GM23248 (cell line): ENCODE data around the gene BEND3. TPM values are rescaled to one million over a fixed set of nuclear protein-coding genes. Genes with fewer than 3 reads are reported as not detected.

ENCODE experiments used
- DNase-seq: peaks from one replicate; pipeline ENCODE4 v3.0.0-alpha.2; 2015
- H2AFZ ChIP-seq: fragments of 200-600 bp; sonication (generic); 2 replicates; pipeline ENCODE4 v1.6.1; 2016; ENCODE audit warnings: antibody characterized with exemption
- H3F3A ChIP-seq: fragments of 200-600 bp; sonication (generic); 2 replicates; pipeline ENCODE4 v1.6.1; 2016; ENCODE audit warnings: mild to moderate bottlenecking, antibody characterized with exemption, mixed run types; ENCODE audit not compliant: insufficient read depth
- H3K27ac ChIP-seq: fragments of 200-600 bp; sonication (generic); 2 replicates; pipeline ENCODE4 v1.5.1; 2016; ENCODE audit warnings: mild to moderate bottlenecking
- H3K27me3 ChIP-seq: fragments of 200-600 bp; sonication (generic); replicated peaks from 2 replicates; pipeline ENCODE4 v1.6.1; 2016; ENCODE audit warnings: mild to moderate bottlenecking; ENCODE audit not compliant: insufficient read depth
- H3K36me3 ChIP-seq: fragments of 200-600 bp; sonication (generic); 2 replicates; pipeline ENCODE4 v1.6.1; 2016; ENCODE audit warnings: low read depth, mild to moderate bottlenecking
- H3K4me1 ChIP-seq: fragments of 200-600 bp; sonication (generic); 2 replicates; pipeline ENCODE4 v1.6.1; 2016; ENCODE audit warnings: mild to moderate bottlenecking; ENCODE audit not compliant: insufficient read depth
- H3K4me2 ChIP-seq: fragments of 200-600 bp; sonication (generic); one replicate; pipeline ENCODE4 v1.6.1; 2016; ENCODE audit warnings: mild to moderate bottlenecking; ENCODE audit not compliant: unreplicated experiment
- H3K4me3 ChIP-seq: fragments of 200-600 bp; sonication (generic); 2 replicates; pipeline ENCODE4 v1.5.1; 2016; ENCODE audit warnings: mild to moderate bottlenecking
- H3K79me2 ChIP-seq: fragments of 200-600 bp; sonication (generic); 2 replicates; pipeline ENCODE4 v1.6.1; 2016; ENCODE audit warnings: mild to moderate bottlenecking; ENCODE audit not compliant: insufficient read depth
- H3K9ac ChIP-seq: fragments of 200-600 bp; sonication (generic); 2 replicates; pipeline ENCODE4 v1.6.1; 2016; ENCODE audit warnings: mild to moderate bottlenecking
- H3K9me2 ChIP-seq: fragments of 200-600 bp; sonication (generic); 2 replicates; pipeline ENCODE4 v1.6.1; 2016; ENCODE audit warnings: mixed run types, mild to moderate bottlenecking, moderate library complexity; ENCODE audit not compliant: insufficient read depth
- H3K9me3 ChIP-seq: fragments of 200-600 bp; sonication (generic); one replicate; pipeline ENCODE4 v1.6.1; 2017; ENCODE audit warnings: low read depth
- H4K20me1 ChIP-seq: fragments of 200-600 bp; sonication (generic); 2 replicates; pipeline ENCODE4 v1.6.0; 2016; ENCODE audit not compliant: insufficient read depth
- EZH2 ChIP-seq: fragments of 200-600 bp; sonication (generic); IDR thresholded peaks from 2 replicates; pipeline ENCODE4 v1.6.1; 2018; ENCODE audit warnings: antibody characterized with exemption, mild to moderate bottlenecking; ENCODE audit not compliant: insufficient read depth, poor library complexity, severe bottlenecking
- EZH2phosphoT487 ChIP-seq: fragments of 200-600 bp; sonication (generic); IDR thresholded peaks from 2 replicates; pipeline ENCODE4 v1.6.1; 2018; ENCODE audit warnings: antibody characterized with exemption, moderate library complexity, mild to moderate bottlenecking, low read depth; ENCODE audit not compliant: insufficient read depth
- WGBS, 2 experiments: methylation state at CpG; one replicate each; pipeline ENCODE4 v1.1.6; 2015 to 2017; ENCODE audit warnings: low lambda C conversion rate in 2 of 2, low coverage in 1 of 2; ENCODE audit errors: missing lambda C conversion rate in 2 of 2; 5-methylcytosine and 5-hydroxymethylcytosine counted together
- in situ Hi-C: fragments of 300-500 bp; cut with MboI; formaldehyde crosslinking; loops from 2 replicates; pipeline ENCODE4 v1.15.0; 2020
- polyA plus RNA-seq: library from polyadenylated mRNA; unstranded; fragments of >200 nt; fragmentation: Nextera tagmentation; extraction: Ambion mirVana; gene quantifications from 2 replicates; pipeline ENCODE4 v1.2.1, GENCODE V29; 2016
- total RNA-seq: library from RNA; depleted of rRNA; stranded (reverse); fragments of >200 nt; shearing (Covaris generic); gene quantifications from 2 replicates; pipeline ENCODE4 v1.2.3, GENCODE V29; 2014

Gene BEND3
- total and polyA plus RNA-seq, 2 experiments from 2014 or later = 1.4 to 1.8 TPM

GRCh38 chr6:107082045-107082444 is 33.3 kb downstream of the BEND3 start:
- in situ Hi-C loops = no loop called here
- Histone ChIP-seq H3K4me3 (no peak overlapping the region), H3K27me3 (no peaks in the 10 kb centered on the region), H3K9me3 (no peaks in the 10 kb centered on the region), H3K36me3 (no peaks in the 10 kb centered on the region), H3K79me2 (no peaks in the 10 kb centered on the region), H3F3A (no peaks in the 10 kb centered on the region), H4K20me1 (no peaks in the 10 kb centered on the region), H3K27ac (no peak overlapping the region), H3K9me2 (no peaks in the 10 kb centered on the region), H3K4me2 (no peak overlapping the region), H3K9ac (no peak overlapping the region), H2AFZ (no peak overlapping the region), H3K4me1 (no peaks in the 10 kb centered on the region)
- DNase-seq = no peak
- TF ChIP-seq EZH2phosphoT487 = no peak
- TF ChIP-seq EZH2 = no peak
- WGBS, 2 experiments = 66 to 67% methylated on average over 4 of the region's 4 CpGs

DNA sequence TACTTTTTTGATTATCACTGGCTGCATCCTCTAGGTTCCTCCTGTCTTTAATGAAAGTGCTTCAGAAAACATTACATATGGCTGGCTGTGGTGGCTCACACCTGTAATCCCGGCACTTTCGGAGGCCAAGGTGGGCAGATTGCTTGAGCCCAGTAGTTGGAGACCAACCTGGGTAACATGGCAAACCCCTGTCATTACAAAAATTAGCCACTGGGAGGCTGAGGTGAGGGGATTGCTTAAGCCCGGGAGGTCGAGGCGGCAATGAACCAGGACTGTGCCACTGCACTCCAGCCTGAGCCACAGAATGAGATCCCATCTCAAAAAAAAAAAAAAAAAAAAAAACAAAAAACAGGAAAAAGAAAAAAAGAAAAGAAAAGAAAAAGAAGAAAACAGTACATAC is 35.3 kb downstream of the BEND3 start:
- Histone ChIP-seq H3K27me3 (no peaks in the 10 kb centered on the region), H3K9ac (no peak overlapping the region), H3K9me2 (no peaks in the 10 kb centered on the region), H3K4me1 (0 out of 2 replicates have a peak, but pooled peaks cover 5% of the 10 kb centered on the region), H2AFZ (no peak overlapping the region), H3K9me3 (no peaks in the 10 kb centered on the region), H3K36me3 (no peaks in the 10 kb centered on the region), H3K4me3 (no peak overlapping the region), H3F3A (0 out of 2 replicates have a peak, but pooled peaks cover 4% of the 10 kb centered on the region), H3K79me2 (no peaks in the 10 kb centered on the region), H3K27ac (no peak overlapping the region), H3K4me2 (no peak overlapping the region), H4K20me1 (no peaks in the 10 kb centered on the region)
- DNase-seq = no peak
- WGBS, 2 experiments = 98% methylated on average over 5 of the region's 5 CpGs
- TF ChIP-seq EZH2phosphoT487 (no peak), EZH2 (no peak)
- in situ Hi-C loops = no loop called here

GRCh38 chr6:107079429-107079828 is 35.9 kb downstream of the BEND3 start:
- no peaks in the 10 kb centered on the region for H3K9me3 ChIP-seq
- 0 out of 2 replicates have a peak, but pooled peaks cover 4% of the 10 kb centered on the region for H3F3A ChIP-seq
- no peak overlapping the region for H3K4me3 ChIP-seq
- no peak overlapping the region for H3K27ac ChIP-seq
- in situ Hi-C loops = no loop called here
- no peaks in the 10 kb centered on the region for H3K79me2 ChIP-seq
- no peak overlapping the region for H2AFZ ChIP-seq
- no peaks in the 10 kb centered on the region for H3K36me3 ChIP-seq
- H3K9me2 ChIP-seq = no peaks in the 10 kb centered on the region
- no peaks in the 10 kb centered on the region for H4K20me1 ChIP-seq
- 78 to 80% methylated on average over 4 of the region's 4 CpGs for WGBS, 2 experiments
- no peak overlapping the region for H3K4me2 ChIP-seq
- H3K4me1 ChIP-seq = 0 out of 2 replicates have a peak, but pooled peaks cover 5% of the 10 kb centered on the region
- H3K9ac ChIP-seq = no peak overlapping the region
- DNase-seq = no peak
- TF ChIP-seq EZH2phosphoT487 (no peak), EZH2 (no peak)
- H3K27me3 ChIP-seq = no peaks in the 10 kb centered on the region

GRCh38 chr6:107077710-107078109 is 37.6 kb downstream of the BEND3 start:
- Histone ChIP-seq H3K9me3 (no peaks in the 10 kb centered on the region), H3K4me1 (0 out of 2 replicates have a peak, but pooled peaks cover 5% of the 10 kb centered on the region), H3K9me2 (no peaks in the 10 kb centered on the region), H3K27ac (no peak overlapping the region), H3K27me3 (no peaks in the 10 kb centered on the region), H2AFZ (no peak overlapping the region), H3K4me2 (no peak overlapping the region), H3F3A (0 out of 2 replicates have a peak, but pooled peaks cover 4% of the 10 kb centered on the region), H3K79me2 (no peaks in the 10 kb centered on the region), H3K4me3 (no peak overlapping the region), H3K9ac (no peak overlapping the region), H3K36me3 (no peaks in the 10 kb centered on the region), H4K20me1 (no peaks in the 10 kb centered on the region)
- in situ Hi-C loops = no loop called here
- TF ChIP-seq EZH2phosphoT487 (no peak), EZH2 (no peak)
- DNase-seq = no peak
- WGBS, 2 experiments = 54 to 58% methylated on average over 7 of the region's 7 CpGs

DNA sequence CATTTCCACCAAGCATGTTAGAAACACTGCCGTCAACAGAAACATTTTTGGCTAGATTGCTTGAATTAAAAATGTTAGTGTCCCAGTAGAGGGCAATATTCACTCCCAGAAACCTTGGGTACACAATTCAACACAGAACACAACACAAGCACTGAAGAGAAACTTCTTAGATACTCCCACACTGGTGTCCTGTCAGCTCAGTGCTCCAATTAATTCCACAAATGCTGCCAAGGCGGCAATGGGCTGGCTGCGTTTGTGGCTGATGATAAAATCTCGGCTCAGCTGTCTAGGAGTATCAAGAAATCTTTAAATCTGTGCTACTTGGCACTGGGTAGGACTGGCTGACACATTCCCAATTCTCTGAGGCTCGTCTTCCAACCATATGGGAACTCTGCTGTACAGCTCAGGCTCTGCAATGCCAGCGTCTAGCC is 39.3 kb downstream of the BEND3 start:
- DNase-seq = peak; percentile 77

More for the DNA sequence above, 39.3 kb downstream of the BEND3 start:
- Histone ChIP-seq H3K27ac (0 out of 2 replicates have a peak overlapping the region, but pooled peaks have one; percentile 0), H3K9me2 (no peaks in the 10 kb centered on the region), H2AFZ (peak overlapping the region; percentile 31; the same call in 1 of the 2 replicates), H3K4me2 (peak overlapping the region; percentile 39), H3K4me1 (0 out of 2 replicates have a peak, but pooled peaks cover 5% of the 10 kb centered on the region), H3K9me3 (no peaks in the 10 kb centered on the region), H3K79me2 (no peaks in the 10 kb centered on the region), H3K36me3 (no peaks in the 10 kb centered on the region), H3K9ac (peak overlapping the region; percentile 27; the same call in 1 of the 2 replicates), H4K20me1 (no peaks in the 10 kb centered on the region), H3F3A (0 out of 2 replicates have a peak, but pooled peaks cover 4% of the 10 kb centered on the region), H3K27me3 (no peaks in the 10 kb centered on the region), H3K4me3 (peak overlapping the region; percentile 15)
- TF ChIP-seq EZH2 = no peak
- TF ChIP-seq EZH2phosphoT487 = no peak
- in situ Hi-C loops = no loop called here
- WGBS, 2 experiments = 2 to 3% methylated on average over 6 of the region's 6 CpGs
